ENCODE data around the gene LTO1. TPM values are rescaled to one million over a fixed set of nuclear protein-coding genes. Genes with fewer than 3 reads are reported as not detected.
A peak's percentile ranks its signal among the peaks of the same experiment; 100 is the strongest.

LTO1 gene
- total RNA-seq, 4 donors from 2014 or later = 4.1 to 30.7 (median 17.4) TPM

GRCh38 chr11:69642913-69643632 lies 32.1 kb downstream of the LTO1 start:
- TF ChIP-seq POLR2A (IDR thresholded peaks at IDR 0.05) (peak in 1 of 2 donors; percentile 30), CTCF (IDR thresholded peaks at IDR 0.05) (peak; percentile 87 to 98 (median 95))
- DNase-seq = peak; percentile 58 to 80
- H3K36me3 ChIP-seq = no peaks in the 10 kb centered on the region
- peak overlapping the region; percentile 56 to 62 for H3K27ac ChIP-seq
- H3K27me3 ChIP-seq = peaks cover 3 to 21% of the 10 kb centered on the region in 2 donors
- no peaks in the 10 kb centered on the region for H3K9me3 ChIP-seq
- peaks cover 0 to 38% of the 10 kb centered on the region in 2 donors for H3K4me1 ChIP-seq
- intact Hi-C loops (cut with DNase I; ENCODE audit: low total_unique reads) = loop anchor here (5.0 to 10.0 kb wide), 2 partner anchors 348 to 541 kb away; partner anchors contain the start of gene MYEOV
- peak overlapping the region; percentile 49 to 70 for H3K4me3 ChIP-seq

GRCh38 chr11:69642549-69642912 lies 32.6 kb downstream of the LTO1 start:
- Histone ChIP-seq H3K4me1 (peaks cover 0 to 44% of the 10 kb centered on the region in 2 donors), H3K36me3 (no peaks in the 10 kb centered on the region), H3K27ac (peak overlapping the region; percentile 56 to 62), H3K9me3 (no peaks in the 10 kb centered on the region), H3K4me3 (peak overlapping the region; percentile 49 to 70), H3K27me3 (peaks cover 8 to 26% of the 10 kb centered on the region in 2 donors)
- intact Hi-C loops (cut with DNase I; ENCODE audit: low total_unique reads) = loop anchor here (5.0 to 10.0 kb wide), 2 partner anchors 348 to 540 kb away; partner anchors contain the start of gene MYEOV
- TF ChIP-seq CTCF (IDR thresholded peaks at IDR 0.05) = no peak
- TF ChIP-seq POLR2A (IDR thresholded peaks at IDR 0.05) = no peak
- no peak for DNase-seq

- intact Hi-C loops (cut with DNase I; ENCODE audit: low total_unique reads) = loop anchor here (5.0 to 10.0 kb wide), 2 partner anchors 347 to 540 kb away; partner anchors contain the start of gene MYEOV
- H3K27me3 ChIP-seq = peaks cover 14 to 33% of the 10 kb centered on the region in 2 donors
- H3K4me1 ChIP-seq = peaks cover 0 to 50% of the 10 kb centered on the region in 2 donors
- no peak for TF ChIP-seq CTCF (IDR thresholded peaks at IDR 0.05)
- no peak for TF ChIP-seq POLR2A (IDR thresholded peaks at IDR 0.05)
- H3K4me3 ChIP-seq = peak overlapping the region; percentile 49 to 70
- peak overlapping the region; percentile 56 to 62 for H3K27ac ChIP-seq
- no peaks in the 10 kb centered on the region for H3K9me3 ChIP-seq
- H3K36me3 ChIP-seq = no peaks in the 10 kb centered on the region
- DNase-seq = no peak
Observed at GRCh38 chr11:69641681-69642548, 33.2 kb downstream of the LTO1 start.

- peak in 1 of 2 donors; percentile 48 for DNase-seq
- Histone ChIP-seq H3K9me3 (no peaks in the 10 kb centered on the region), H3K4me1 (peaks cover 0 to 58% of the 10 kb centered on the region in 2 donors), H3K36me3 (no peaks in the 10 kb centered on the region), H3K4me3 (peak within 1 kb of the TSS; percentile 49 to 70), H3K27ac (peak within 1 kb of the TSS; percentile 56 to 62), H3K27me3 (peaks cover 15 to 38% of the 10 kb centered on the region in 2 donors)
- TF ChIP-seq POLR2A (IDR thresholded peaks at IDR 0.05) = peak; percentile 61 to 62
- TF ChIP-seq CTCF (IDR thresholded peaks at IDR 0.05) = peak in 1 of 4 experiments; percentile 8
- intact Hi-C loops (cut with DNase I; ENCODE audit: low total_unique reads) = loop anchor here (5.0 to 10.0 kb wide), 2 partner anchors 346 to 539 kb away; partner anchors contain the start of gene MYEOV
Observed at GRCh38 chr11:69640995-69641581, 34.1 kb downstream of the LTO1 start, which contains the start of gene CCND1. CCND1 (plus strand) TSS chr11:69641156; CDS start chr11:69641314, 158 bp downstream.

Measured in uterus (tissue), 4 donors.